CD4-positive, alpha-beta T cell treated with Interleukin-10 for 1 hour (primary cell): Measurements from ENCODE around the gene CCR2.
"Not testable (repeated sequence)": the region's sequence is repeated elsewhere in the genome, so short reads cannot be mapped to it uniquely, and the experiment has no call there.

Experiments
- DNase-seq: peaks from one replicate; pipeline ENCODE4 v3.0.0-alpha.2; 2020

The CCR2 gene

DNA sequence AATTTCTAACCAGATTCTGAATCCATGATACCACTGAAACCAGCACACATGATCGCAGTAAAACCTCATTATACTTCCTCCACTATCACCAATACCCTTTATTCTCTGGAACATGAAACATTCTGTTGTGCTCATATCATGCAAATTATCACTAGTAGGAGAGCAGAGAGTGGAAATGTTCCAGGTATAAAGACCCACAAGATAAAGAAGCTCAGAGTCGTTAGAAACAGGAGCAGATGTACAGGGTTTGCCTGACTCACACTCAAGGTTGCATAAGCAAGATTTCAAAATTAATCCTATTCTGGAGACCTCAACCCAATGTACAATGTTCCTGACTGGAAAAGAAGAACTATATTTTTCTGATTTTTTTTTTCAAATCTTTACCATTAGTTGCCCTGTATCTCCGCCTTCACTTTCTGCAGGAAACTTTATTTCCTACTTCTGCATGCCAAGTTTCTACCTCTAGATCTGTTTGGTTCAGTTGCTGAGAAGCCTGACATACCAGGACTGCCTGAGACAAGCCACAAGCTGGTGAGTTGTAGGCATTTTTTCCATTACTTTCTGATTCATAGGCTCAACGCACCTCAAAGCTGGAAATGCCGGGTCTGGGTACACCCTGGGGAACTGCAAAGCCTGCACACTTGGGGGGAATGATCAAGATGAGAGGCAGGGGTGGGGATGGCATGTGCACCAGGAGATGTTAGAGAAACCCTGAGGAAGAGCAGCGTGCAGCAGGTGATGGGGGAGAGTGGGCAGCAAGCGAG is at the start of gene CCR2:
TSS of gene CCR2 (plus strand) at position 465 of the 764 bp plus-strand sequence. CDS start 3,417 bp downstream, outside the sequence.
- DNase-seq: no peak

DNA sequence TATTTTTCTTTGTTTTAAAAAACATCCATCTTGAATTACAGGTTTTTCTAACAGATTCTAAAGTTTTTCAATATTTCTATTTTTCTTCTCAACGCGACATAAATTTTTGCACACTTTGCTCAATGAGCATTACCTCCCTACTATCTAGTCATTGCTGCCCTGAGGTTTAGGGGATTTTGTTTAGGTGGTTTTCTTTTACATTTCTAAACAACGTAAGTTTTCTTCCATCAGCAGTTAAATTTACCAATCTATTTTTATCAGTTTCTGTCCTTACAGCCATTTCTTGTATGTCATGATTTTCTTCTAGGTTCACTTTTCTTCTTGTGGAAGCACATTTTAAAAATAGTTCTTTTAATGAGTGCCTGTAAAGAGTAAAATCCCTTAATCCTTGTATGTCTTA is 49.2 kb upstream of the CCR2 start:
- DNase-seq: no peak

DNA sequence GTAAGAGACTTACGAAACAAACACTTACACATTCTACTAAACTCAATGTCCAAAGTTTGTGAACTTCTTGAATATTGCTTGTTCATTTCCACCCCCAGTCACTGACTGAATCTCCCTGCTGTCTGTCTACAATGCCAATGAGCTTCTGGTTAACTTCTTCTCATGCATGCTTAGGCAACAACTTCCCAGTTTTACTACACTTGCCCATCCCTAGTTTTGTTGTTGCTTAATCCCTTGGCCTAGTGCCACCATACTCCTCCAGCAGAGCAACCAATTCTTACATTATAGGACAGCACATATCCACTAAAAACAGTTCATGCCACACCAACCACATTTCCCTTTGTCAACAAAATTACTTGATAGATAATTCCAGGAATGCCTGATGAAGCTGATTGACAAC is 40.9 kb upstream of the CCR2 start:
- DNase-seq: no peak

DNA sequence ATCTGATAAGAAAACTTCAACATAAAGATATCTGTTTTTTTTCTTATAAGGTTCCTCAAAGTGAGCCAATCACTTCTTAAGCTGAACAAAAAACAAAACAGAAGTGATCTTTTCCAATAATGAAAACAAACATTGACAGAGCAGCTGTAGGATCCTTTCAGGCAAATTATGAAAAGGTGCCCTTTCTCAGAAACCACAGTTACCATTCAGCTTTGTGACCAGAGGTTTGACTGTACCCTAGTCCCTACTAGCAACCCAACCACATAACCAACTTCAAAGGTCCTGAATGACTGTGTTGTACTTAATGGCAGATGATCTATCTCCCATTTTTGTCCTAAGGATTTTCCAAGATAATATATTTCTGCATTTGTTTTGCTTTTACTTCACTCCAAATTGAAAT is 39.4 kb upstream of the CCR2 start:
- no peak for DNase-seq

DNA sequence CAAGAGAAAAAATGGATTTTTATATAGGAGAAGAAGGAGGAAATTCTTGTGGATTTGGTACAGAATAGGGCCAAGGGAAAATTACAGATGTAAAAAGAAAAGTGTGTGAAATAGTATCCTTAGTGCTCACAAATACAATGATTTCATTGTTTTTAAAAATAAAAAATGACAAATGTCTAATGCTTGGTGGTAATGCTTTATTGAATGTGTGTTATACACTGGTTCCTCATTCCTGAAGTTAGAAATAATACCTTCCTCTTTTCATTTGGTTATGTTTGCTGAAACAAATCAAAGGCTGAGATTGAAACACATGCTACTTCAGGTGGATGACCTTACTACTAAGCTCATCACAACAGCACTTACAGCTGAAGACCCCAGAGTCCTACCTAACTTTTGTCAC is 37.7 kb upstream of the CCR2 start:
- no peak for DNase-seq

DNA sequence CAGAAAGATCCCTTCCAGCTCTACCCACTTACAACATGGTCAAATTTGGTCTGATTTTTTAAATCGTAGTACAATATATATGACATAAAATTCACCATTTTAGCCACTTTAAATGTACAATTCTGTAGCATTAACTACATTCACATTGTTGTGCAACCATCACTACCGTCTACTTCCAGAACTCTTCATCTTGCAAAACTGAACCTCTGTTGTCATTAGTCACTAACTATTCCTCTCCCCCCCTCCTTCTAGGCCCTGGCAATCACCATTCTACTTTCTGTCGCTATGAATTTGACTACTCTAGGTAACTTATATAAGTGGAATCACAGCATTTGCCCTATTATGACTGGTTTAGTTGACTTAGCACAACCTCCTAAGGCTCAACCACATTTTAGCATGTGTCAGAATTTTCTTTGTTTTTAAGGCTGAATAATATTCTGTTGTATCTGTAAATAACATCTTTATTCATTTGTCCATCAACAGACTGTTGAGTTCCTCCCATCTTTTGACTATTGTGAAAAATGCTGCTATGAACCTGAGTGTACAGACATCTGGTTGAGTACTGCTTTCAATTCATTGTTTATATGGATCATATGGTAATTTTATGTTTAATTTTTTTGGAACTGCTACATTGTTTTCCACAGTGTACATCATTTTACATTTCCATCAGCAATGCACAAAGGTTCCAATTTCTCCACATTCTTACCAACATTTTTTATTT is 35.5 kb upstream of the CCR2 start:
- no peak for DNase-seq

DNA sequence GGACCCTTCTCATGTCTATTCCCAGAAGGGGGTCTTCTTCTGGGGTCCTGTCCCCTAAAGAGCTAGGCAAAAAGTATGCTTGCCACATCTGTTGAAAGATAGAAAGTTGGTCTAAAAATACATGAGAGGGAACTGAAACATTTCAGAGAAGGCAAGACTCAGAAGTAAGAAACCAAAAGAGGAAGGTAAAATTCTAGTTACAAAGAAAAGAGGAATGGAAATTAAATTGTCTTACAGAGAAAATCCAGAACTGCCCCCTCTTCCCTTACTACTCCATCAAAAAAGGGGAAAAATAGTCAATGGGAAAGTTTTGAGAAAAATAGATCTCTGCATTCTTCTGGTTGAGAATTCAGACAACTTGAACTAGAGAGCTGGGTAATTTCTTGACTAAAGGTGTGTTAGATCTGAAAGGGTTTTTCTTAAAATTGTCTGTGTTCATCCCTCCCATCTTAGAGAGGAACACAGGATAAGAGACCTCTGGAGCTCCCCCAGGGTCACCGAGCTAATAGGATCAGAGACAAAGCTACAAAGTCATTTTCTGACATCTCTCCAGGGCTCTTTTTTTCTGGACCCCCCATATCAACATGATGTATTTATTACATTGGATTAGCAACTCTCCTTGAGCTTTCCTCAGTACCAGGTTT is 32.3 kb upstream of the CCR2 start:
- DNase-seq: no peak

DNA sequence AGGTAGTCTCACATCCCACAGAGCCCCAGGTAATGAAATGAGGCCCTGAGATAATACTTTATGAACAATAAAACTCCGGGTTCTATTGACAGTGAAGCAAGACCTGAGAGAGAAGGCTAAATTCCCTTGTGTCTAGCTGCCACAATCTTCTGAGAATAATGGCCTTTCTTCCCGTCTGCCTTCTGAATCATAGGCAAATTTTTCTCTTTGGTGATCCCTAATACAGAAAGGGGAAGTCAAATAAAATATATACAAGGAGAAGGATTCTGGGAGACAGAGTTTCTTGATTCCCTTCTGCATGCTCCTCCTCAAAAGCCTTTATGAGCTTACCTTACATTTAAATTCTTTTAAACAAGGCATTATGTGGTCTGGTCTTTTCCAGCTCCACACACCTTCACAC is 29.9 kb upstream of the CCR2 start:
- no peak for DNase-seq

DNA sequence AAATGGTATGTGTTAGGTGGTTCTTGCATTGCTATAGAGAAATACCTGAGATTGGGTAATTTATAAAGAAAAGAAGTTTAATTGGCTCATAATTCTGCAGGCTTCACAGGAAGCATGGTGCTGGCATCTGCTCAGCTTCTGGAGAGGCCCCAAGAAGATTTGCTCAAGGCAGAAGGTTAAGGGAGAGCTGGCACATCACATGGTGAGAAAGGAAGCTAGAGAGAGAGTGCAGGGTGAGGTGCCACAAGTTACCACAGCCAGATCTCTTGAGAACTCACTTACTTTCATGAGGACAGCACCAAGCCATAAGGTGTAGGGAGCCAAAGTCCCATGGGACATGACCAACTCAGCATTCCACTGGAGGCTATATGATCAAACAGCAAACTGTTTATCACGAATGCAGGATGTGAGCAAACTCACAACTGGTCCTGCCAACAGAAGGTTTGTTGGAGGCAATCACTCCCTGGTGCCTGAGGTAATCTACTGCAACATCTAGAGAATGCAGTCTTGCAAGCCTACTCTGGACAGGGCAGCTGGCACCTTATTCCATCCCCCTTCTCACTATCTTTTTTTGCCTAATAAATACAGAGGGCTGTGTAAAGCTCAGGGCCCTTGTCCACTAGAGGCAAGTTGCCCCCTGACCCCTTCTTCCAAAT is 28.1 kb upstream of the CCR2 start:
- no peak for DNase-seq

DNA sequence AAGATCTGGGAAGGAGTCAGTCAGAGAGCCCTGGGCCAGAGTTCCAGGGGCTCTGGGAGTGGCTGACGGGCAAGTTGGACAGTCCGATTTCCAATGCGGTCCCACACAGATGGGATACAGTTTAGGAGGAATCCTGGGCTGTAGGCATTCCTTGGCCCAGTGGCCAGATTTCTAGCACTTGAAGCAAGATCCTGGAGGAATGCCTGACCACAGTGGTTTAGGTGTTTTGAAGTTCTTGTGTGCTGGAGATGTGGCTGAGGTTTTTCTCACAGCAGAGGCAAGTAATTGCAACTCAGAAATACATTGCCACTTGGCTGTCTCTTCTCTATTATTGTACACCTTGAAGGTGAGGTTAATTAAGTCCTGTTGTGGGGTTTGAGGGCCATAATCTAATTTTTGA is 23.2 kb upstream of the CCR2 start:
- DNase-seq: not testable (repeated sequence)

DNA sequence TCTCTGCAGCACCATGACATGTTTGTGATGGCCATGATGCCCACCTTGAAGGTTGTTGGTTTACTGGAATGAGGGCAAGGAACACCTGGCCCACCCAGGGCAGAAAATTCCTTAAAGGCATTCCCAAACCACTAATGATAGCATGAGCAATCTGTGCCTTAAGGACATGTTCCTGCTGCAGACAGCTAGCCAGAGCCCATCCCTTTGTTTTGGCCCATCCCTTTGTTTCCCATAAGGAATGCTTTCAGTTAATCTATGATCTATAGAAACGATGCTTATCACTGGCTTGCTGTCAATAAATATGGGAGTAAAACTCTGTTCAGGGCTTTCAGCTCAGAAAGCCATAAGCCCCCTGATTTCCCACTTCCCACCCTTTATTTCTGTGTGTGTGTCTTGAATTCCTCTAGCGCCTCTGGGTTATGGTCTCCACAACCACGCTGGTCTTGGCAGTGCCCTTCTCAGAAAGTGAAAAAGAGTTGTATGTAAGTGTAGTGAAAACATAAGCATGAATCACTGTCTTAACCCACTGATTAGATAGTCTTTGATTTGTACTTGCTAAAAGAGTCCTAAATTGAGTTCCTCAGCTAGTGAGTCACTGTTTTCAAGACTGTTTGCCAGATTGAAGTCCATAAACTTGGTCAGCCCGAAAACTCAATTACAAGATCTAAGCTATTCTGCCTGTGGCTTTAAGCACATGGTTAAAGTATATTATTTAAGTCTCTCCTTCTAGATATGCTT is 19.0 kb upstream of the CCR2 start:
- no peak for DNase-seq

DNA sequence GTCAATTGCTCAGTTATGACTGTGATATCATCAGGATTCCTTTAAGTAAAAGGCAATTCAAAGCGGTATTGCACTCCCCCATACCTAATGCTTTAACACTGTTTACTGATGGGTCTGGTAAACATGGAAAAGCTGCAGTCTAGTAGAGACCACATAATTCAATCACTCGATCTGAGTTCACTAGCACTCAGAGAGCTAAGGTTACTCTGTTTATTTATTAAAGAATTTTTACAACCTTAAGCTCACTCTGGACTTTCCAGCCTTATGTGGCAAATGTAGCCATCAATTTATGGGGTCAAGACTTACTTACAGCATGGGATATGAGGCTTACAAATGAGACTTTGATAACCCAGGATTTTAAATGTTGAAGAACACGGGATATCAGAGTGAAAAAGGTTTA is 18.4 kb upstream of the CCR2 start:
- DNase-seq: no peak

DNA sequence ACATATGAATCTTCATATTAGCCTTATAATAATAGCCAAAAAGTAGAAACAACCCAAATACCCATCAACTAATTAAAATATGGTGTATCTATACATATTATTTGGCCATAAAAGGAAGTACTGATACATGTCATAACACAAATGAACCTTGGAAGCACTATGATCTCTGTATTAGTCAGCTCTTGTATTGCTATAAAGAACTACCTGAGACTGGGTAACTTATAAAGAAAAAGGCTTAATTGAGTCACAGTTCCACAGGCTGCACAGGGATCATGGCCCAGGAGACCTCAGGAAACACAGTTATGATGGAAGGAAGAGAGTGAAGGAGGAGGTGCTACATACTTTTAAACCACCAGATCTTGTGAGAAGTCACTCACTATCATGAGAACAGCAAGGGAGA is 16.0 kb upstream of the CCR2 start:
- no peak for DNase-seq

DNA sequence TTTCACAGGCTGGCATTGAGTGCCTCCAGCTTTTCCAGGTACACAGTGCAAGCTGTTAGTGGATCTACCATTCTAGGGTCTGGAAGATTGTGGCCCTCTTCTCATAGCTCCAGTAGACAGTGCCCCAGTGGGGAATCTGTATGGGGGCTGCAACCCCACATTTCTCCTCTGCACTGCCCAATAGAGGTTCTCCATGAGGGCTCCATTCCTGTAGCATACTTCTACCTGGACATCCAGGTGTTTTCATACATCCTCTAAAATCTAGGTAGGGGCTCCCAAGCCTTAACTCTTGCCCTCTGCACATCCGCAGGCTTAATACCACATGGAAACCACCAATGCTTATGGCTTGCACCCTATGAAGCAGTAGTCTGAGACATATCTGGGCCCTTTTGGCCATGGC is 15.1 kb upstream of the CCR2 start:
- no peak for DNase-seq

DNA sequence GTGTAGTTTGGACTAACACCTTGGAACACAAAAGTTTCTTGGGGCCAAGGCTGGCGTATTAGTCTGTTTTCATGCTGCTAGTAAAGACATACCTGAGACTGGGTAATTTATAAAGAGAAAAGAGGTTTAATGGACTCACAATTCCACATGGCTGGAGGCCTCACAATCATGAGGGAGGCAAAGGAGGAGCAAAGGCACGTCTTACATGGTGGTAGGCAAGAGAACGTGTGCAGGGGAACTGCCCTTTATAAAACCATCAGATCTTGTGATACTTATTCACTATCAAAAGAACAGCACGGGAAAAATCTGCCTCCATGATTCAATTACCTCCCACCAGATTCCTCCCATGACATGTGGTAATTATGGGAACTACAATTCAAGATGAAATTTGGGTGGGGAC is 9.4 kb upstream of the CCR2 start:
- no peak for DNase-seq

DNA sequence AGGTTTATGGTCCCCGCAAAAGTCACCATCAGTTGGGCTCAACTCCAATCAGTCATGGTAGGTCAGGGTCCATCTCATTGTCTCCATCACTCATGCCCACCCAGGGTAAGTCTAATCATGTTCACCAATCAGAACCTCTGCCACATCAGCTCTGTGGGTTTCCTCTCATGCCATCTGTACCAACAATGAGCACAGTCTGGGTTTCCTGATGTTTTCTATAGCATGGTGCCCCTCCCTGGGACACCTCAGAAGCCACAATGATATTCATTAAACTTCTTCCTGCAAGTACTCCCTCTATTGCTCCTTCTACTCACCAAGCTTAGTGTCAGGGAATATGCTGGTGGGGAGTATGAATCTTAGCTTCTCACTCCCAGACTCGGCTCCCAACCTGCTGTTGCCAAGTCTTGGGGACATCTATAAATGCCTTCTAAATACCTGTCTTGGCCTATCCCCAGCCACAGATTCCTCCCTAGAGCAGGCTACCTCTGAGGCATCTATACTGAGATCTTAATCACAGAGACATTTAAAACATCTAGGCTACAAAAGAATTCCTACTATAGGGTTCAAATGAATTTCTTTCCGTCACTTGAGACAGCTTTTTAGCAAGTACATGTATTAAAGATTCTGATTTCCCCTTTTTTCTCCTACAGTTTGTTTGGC is 5.0 kb upstream of the CCR2 start:
- DNase-seq: no peak

DNA sequence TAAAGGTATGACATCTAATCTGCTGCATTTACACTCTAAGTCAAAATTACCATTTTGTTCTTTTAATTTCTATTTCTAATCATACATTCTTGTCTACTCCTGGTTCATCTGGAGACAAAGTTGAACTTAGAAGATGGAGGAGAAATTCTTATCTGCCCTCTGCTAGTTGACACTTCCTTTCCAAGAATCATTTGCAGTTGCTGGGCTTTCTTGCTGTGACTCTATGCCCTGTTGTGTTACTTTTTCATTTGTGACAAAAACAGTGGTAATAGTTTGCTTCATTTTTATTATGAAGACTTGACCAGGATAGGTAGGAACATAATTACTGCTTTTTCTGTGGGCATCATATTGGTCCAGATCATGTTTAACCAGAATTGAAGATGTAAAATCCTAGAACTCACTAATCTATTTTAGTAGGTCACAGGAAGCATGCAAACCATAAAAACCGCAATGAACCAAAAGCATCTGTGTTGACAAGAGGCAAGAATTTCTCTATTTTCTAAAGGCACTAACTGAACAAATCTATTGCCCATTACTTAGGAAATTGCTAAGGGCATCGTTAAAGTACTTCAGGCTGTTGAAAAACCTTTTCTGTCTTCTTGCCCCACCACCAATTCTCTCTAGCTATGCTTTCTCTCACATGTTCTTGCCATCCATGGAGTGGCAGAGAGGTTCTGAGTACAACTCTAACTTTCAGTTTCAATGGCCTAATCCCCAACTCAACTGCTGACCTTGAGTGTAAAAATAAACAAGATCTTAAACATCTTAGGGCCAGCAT is 4.2 kb upstream of the CCR2 start:
- DNase-seq: peak; percentile 41

DNA sequence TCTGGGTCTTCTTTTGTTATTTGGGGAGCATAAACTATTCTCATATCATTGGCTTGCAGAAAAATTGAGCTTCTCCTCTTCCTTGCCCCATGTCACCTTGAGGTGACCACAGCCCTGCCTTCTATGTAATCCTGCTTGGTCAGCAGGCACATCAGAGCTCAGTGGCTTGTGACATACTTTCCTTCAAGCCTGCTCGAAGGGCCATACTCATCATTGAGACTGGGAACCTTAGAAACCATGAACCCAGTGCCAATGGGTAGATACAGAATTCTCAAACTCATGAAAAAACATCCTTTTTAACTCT is 3.7 kb upstream of the CCR2 start:
- no peak for DNase-seq

DNA sequence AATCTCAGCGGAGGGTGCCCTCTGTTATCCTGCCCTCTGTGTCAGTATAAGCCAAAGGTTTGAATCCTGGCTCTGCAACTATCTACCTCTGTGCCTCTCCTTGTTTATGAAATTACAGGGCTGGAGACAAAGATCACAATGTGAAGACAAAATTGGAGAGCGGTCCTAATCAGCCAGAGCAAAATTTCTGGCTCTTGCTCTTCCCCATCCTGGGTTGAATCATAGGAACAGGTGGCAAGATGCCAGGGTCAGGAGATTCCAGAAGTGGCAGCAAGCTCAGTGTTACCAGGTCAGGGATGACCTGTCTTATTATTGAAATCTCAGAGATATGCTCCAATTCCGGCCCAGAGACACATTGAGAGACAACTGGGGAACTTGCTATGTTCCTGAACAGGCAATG is 2.3 kb upstream of the CCR2 start:
- DNase-seq: no peak

DNA sequence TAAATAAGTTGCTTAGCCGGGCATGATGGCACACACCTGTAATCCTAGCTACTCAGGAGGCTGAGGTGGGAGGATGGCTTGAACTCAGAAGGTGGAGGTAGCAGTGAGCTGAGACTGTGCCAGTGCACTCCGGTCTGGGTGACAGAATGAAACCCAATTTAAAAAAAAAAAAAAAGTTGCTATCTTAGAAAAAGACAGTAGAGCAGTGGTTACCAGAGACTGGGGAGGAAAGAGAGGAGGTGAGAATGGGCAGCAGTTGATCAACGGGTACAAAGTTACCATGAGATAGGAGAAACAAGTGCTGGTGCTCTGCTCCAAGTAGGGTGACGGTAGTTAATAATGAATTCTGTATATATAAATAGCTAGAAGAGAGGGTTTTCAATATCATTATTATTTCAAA is 821 bp upstream of the CCR2 start:
- no peak for DNase-seq

DNA sequence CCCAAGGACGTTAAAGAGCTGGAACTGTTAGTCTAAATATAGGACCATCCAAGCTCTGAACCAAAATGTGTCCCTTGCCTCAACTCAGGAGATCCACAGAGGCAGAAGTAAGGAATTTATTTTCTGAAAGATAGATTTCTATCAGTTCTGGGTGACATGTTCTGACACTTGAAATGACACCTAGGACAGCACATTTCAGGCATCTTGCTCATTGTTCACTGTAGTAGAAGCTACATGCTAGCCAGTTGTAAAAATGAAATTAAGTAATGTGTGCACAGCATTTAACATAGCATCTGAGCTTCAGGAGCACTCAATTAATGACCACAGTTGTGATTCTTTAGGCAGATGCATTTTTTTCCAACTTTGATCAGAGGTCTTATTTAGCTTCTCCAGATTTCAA is 567 bp downstream of the CCR2 start:
- DNase-seq: no peak

DNA sequence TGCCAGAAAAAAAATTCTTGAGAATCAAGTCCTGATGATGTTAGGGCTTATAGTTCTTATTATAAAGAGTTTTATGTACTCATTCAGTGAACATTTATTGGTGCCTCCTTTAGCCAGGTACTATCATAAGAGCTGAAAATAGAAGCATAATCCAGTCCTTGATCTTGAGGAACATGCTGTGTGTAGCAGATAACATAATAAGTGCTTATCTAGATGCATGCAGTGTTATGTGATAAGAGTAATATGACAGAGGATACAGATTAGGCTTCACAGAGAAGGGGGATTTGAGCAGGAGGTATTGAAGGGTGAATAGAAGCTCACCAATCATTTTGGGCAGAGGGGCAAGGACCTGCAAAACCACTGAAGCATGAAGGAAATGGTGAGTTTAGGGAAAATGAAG is 1.1 kb downstream of the CCR2 start:
- no peak for DNase-seq
